K562 (cell line): ENCODE measurements around the gene CNTN5. TPM values are rescaled to one million over a fixed set of nuclear protein-coding genes. Genes with fewer than 3 reads are reported as not detected.

ENCODE experiments used
- ATAC-seq: fragments of 200-7000 bp; cut with Tn5 transposase; 3 replicates; pipeline ENCODE4 v1.9.1; 2020; ENCODE audit warnings: moderate library complexity
- Bru-seq: library from RNA; stranded (reverse); fragments of 400-500 nt; gene quantifications from one replicate; lab custom pipeline; 2021; lab: Mats Ljungman, UMichigan
- BruChase-seq, 2 experiments: library from RNA; stranded (reverse); fragments of 400-500 nt; gene quantifications; one replicate each; lab custom pipeline; 2021; lab: Mats Ljungman, UMichigan
- BruUV-seq: library from RNA; stranded (reverse); fragments of 400-500 nt; replicated peaks from 2 replicates; lab custom pipeline; 2021; lab: Mats Ljungman, UMichigan
- CTCF ChIA-PET: fragments of 300-600 bp; formaldehyde crosslinking; extraction: SDS; loops from one replicate; lab custom pipeline; 2021; ENCODE audit warnings: low intra/inter-chr PET ratio; lab: Yijun Ruan, JAX
- POLR2A ChIA-PET: fragments of 300-600, 350-650 bp; sonication (Branson Sonifier 250); formaldehyde crosslinking; extraction: SDS; loops from one replicate; lab custom pipeline; 2021; ENCODE audit warnings: antibody characterized with exemption, inconsistent platforms; lab: Yijun Ruan, JAX
- DNase-seq, 4 experiments: peaks; one replicate each; pipeline versions ENCODE4 v3.0.0 to v3.0.0-alpha.2; 2011 to 2018; ENCODE audit warnings: low spot score in 3 of 4, mixed read lengths in 3 of 4; ENCODE audit errors: extremely low read depth in 1 of 4
- FAIRE-seq: peaks from 2 replicates; lab custom pipeline; 2011; peaks lifted over from hg19 to GRCh38; lab: Jason Lieb, UNC
- H2AFZ ChIP-seq: 2 replicates; pipeline ENCODE4 v1.6.0; 2011; ENCODE audit warnings: low read depth, low read length, control low read depth, inconsistent platforms
- H3K27ac ChIP-seq: fragments of 200-600 bp; 3 replicates; pipeline ENCODE4 v1.8.0; 2011; ENCODE audit warnings: low read depth, mild to moderate bottlenecking, control low read depth, inconsistent platforms, low read length, moderate library complexity, mixed read lengths; ENCODE audit errors: extremely low read depth
- H3K27me3 ChIP-seq, 2 experiments: fragments of 300-600 bp in 1 of 2; 2 replicates in 1 of 2; 3 replicates in 1 of 2; pipeline versions ENCODE4 v1.6.0 to v1.8.0; 2011; ENCODE audit warnings: inconsistent platforms in 2 of 2, low read length in 2 of 2, mild to moderate bottlenecking in 1 of 2, mixed read lengths in 1 of 2, moderate library complexity in 1 of 2; ENCODE audit not compliant: control insufficient read depth in 2 of 2, insufficient read depth in 2 of 2
- H3K36me3 ChIP-seq: fragments of 300-600 bp; 3 replicates; pipeline ENCODE4 v1.8.0; 2011; ENCODE audit warnings: mild to moderate bottlenecking, low read length, inconsistent platforms; ENCODE audit not compliant: control insufficient read depth, insufficient read depth
- H3K4me1 ChIP-seq, 2 experiments: fragments of 200-600 bp in 1 of 2; replicated peaks in 1 of 2; 2 replicates in 1 of 2; 3 replicates in 1 of 2; pipeline versions ENCODE4 v1.5.1 to v1.8.0; 2011; ENCODE audit warnings: inconsistent platforms in 2 of 2, low read length in 2 of 2, mild to moderate bottlenecking in 1 of 2, mixed read lengths in 1 of 2, moderate library complexity in 1 of 2; ENCODE audit not compliant: control insufficient read depth in 2 of 2, insufficient read depth in 2 of 2
- H3K4me2 ChIP-seq: 2 replicates; pipeline ENCODE4 v1.6.1; 2011; ENCODE audit warnings: low read length, control low read depth, inconsistent platforms, mixed read lengths; ENCODE audit not compliant: insufficient read depth
- H3K4me3 ChIP-seq: fragments of 200-600 bp; sonication (generic), shearing (Covaris generic); 2 replicates; pipeline ENCODE4 v1.5.1; 2016; ENCODE audit warnings: control low read depth, inconsistent platforms
- H3K79me2 ChIP-seq: fragments of 200-600 bp; 3 replicates; pipeline ENCODE4 v1.8.0; 2011; ENCODE audit warnings: low read length, inconsistent platforms; ENCODE audit not compliant: control insufficient read depth, insufficient read depth
- H3K9ac ChIP-seq, 2 experiments: 2 replicates each; pipeline versions ENCODE4 v1.6.0 to v1.6.1; 2011; ENCODE audit warnings: low read depth in 2 of 2, low read length in 2 of 2, control low read depth in 1 of 2, inconsistent platforms in 1 of 2, mild to moderate bottlenecking in 1 of 2, mixed read lengths in 1 of 2; ENCODE audit not compliant: insufficient read depth in 1 of 2
- H3K9me1 ChIP-seq: one replicate; pipeline ENCODE4 v1.6.0; 2011; ENCODE audit warnings: inconsistent platforms, mild to moderate bottlenecking, low read length, moderate library complexity; ENCODE audit not compliant: control insufficient read depth, insufficient read depth
- H3K9me3 ChIP-seq: replicated peaks from 2 replicates; pipeline ENCODE4 v1.5.1; 2011; ENCODE audit warnings: low read depth, low read length, inconsistent platforms; ENCODE audit not compliant: control insufficient read depth, insufficient read depth
- H4K20me1 ChIP-seq: replicated peaks from 2 replicates; pipeline ENCODE4 v1.6.1; 2011; ENCODE audit warnings: low read length, inconsistent platforms, mixed read lengths; ENCODE audit not compliant: control insufficient read depth, insufficient read depth
- FIP1L1 ChIP-seq: fragments of 200-400 bp; formaldehyde crosslinking; IDR thresholded peaks from 2 replicates; pipeline ENCODE4 v1.6.1; 2018; ENCODE audit warnings: mild to moderate bottlenecking, low read depth, low read length; ENCODE audit not compliant: poor library complexity, severe bottlenecking
- MAZ ChIP-seq, 2 experiments: fragments of 450-650 bp in 1 of 2; sonication (generic) in 1 of 2; formaldehyde crosslinking; IDR thresholded peaks in 1 of 2; conservative IDR thresholded peaks in 1 of 2; 2 replicates each; pipeline versions ENCODE4 v1.4.0 to v1.5.0; 2020; ENCODE audit warnings: mild to moderate bottlenecking in 1 of 2, missing genetic modification reagents in 1 of 2
- MBD2 ChIP-seq: sonication (generic); IDR thresholded peaks from 2 replicates; pipeline ENCODE4 v1.6.1; 2016; ENCODE audit warnings: low read depth, borderline replicate concordance
- NFIC ChIP-seq: fragments of 450-650 bp; IDR thresholded peaks from 2 replicates; pipeline ENCODE4 v1.6.1; 2017; ENCODE audit warnings: mild to moderate bottlenecking, inconsistent platforms
- NFYB ChIP-seq: IDR thresholded peaks from 2 replicates; pipeline ENCODE4 v1.6.1; 2011; ENCODE audit warnings: mild to moderate bottlenecking, moderate library complexity; ENCODE audit not compliant: insufficient read length; ENCODE audit errors: extremely low read depth
- NONO ChIP-seq, 2 experiments: fragments of 200-400 bp in 1 of 2; fragments of 450-650 bp in 1 of 2; formaldehyde crosslinking in 1 of 2; IDR thresholded peaks; 2 replicates each; pipeline ENCODE4 v1.6.1; 2017; ENCODE audit warnings: low read depth in 2 of 2, mild to moderate bottlenecking in 2 of 2, moderate library complexity in 2 of 2, low read length in 1 of 2
- PHF21A ChIP-seq: fragments of 450-650 bp; IDR thresholded peaks from 2 replicates; pipeline ENCODE4 v1.6.1; 2017; ENCODE audit warnings: low read depth, borderline replicate concordance
- RBBP5 ChIP-seq: fragments of 200-600 bp; sonication (generic); IDR thresholded peaks from 2 replicates; pipeline ENCODE4 v1.6.1; 2012; ENCODE audit warnings: borderline replicate concordance, mild to moderate bottlenecking, low read length, control low read depth, inconsistent platforms; ENCODE audit not compliant: insufficient read depth, poor library complexity, severe bottlenecking
- VEZF1 ChIP-seq: fragments of 200-800 bp; sonication (Bioruptor generic); IDR thresholded peaks from 2 replicates; pipeline ENCODE4 v1.6.1; 2017; ENCODE audit warnings: missing genetic modification characterization, missing compliant biosample characterization
- ZBTB17 ChIP-seq: fragments of 450-650 bp; formaldehyde crosslinking; IDR thresholded peaks from 2 replicates; pipeline ENCODE4 v1.4.0; 2020; ENCODE audit warnings: mild to moderate bottlenecking
- WGBS: fragments of 100-300 bp; shearing (Covaris generic); methylation state at CpG from one replicate; pipeline ENCODE4 v1.1.6; 2016; ENCODE audit warnings: low coverage, mixed read lengths; ENCODE audit not compliant: insufficient coverage; ENCODE audit errors: missing lambda C conversion rate; 5-methylcytosine and 5-hydroxymethylcytosine counted together
- in situ Hi-C: fragments of 300-500 bp; cut with MboI; formaldehyde crosslinking; loops from 4 replicates; pipeline ENCODE4 v1.15.0; 2018; ENCODE audit warnings: inconsistent platforms, mixed read lengths
- intact Hi-C: fragments of 100-400 bp; cut with micrococcal nuclease; formaldehyde crosslinking; loops from 2 replicates; pipeline ENCODE4 v1.14.2; 2022
- long read RNA-seq, 3 experiments: library from polyadenylated mRNA in 2 of 3; library from RNA in 1 of 3; unstranded in 2 of 3; stranded (forward) in 1 of 3; transcript quantifications; one replicate each; pipeline ENCODE4 v2.0.0, GENCODE V29; 2019 to 2022
- polyA minus RNA-seq, 3 experiments: library from RNA; depleted of rRNA, polyadenylated mRNA; stranded (reverse); fragments of >200 nt; gene quantifications; 2 replicates each; pipeline ENCODE4 v1.2.3, GENCODE V29; 2011
- polyA plus RNA-seq, 8 experiments: library from polyadenylated mRNA; depleted of rRNA in 4 of 8; stranded (reverse) in 5 of 8; unstranded in 3 of 8; fragments of >200 nt; fragmentation: Nextera tagmentation in 2 of 8; fragmentation: Illumina TruSeq in 1 of 8; extraction: Ambion mirVana in 2 of 8; extraction: Trizol in 1 of 8; gene quantifications; 2 replicates each; pipeline versions ENCODE4 v1.2.1 to v1.2.3, GENCODE V29; 2011 to 2014; ENCODE audit warnings: inconsistent platforms in 1 of 8, missing spikeins in 1 of 8
- total RNA-seq, 7 experiments: library from RNA; depleted of rRNA in 6 of 7; stranded (reverse); fragments of >200 nt in 6 of 7; fragmentation: Illumina TruSeq in 2 of 7; extraction: Trizol in 2 of 7; gene quantifications; 2 replicates each; pipeline versions ENCODE4 v1.2.1 to v1.2.3, GENCODE V29; 2011 to 2021; ENCODE audit warnings: low replicate concordance in 1 of 7
- TF ChIP-seq, protein P1 (sequence below): fragments of 450-650 bp; IDR thresholded peaks from 2 replicates; pipeline ENCODE4 v1.6.1; 2017; ENCODE audit warnings: mild to moderate bottlenecking, moderate library complexity

Gene CNTN5
- not detected in 2 replicates for total RNA-seq (2011; cell fraction: chromatin; rRNA removed; ENCODE audit: low replicate concordance)
- total RNA-seq (2011; cell fraction: nucleolus; rRNA removed) = not detected in 2 replicates
- total RNA-seq (2011; cell fraction: nucleoplasm; rRNA removed) = not detected in 2 replicates
- total RNA-seq (2014; rRNA removed) (not detected in 2 replicates), total RNA-seq (2014; rRNA removed; fragmentation: Illumina TruSeq; extraction: Trizol) (not detected in 2 replicates), total RNA-seq (2015; rRNA removed; fragmentation: Illumina TruSeq; extraction: Trizol) (not detected in 2 replicates), total RNA-seq (2021) (0.25 TPM in 1 of 2 replicates, not detected in the other), polyA plus RNA-seq (2011; rRNA removed) (0.03 and 0.31 TPM in 2 replicates), polyA plus RNA-seq (2014; fragmentation: Illumina TruSeq; extraction: Trizol) (not detected in 2 replicates), polyA plus RNA-seq (2014; fragmentation: Nextera tagmentation; extraction: Ambion mirVana) (not detected), polyA plus RNA-seq (2014; rRNA removed) (not detected in 2 replicates), polyA minus RNA-seq (2011; rRNA and poly(A)+ RNA removed) (0.21 and 0.42 TPM in 2 replicates), Bru-seq, nascent RNA (percentile 5 among the genes with signal in this experiment), BruChase-seq, experiment 1, labeled RNA remaining after a 2-hour chase (percentile 5 among the genes with signal in this experiment), BruChase-seq, experiment 2, labeled RNA remaining after a 6-hour chase (percentile 7 among the genes with signal in this experiment)
- polyA plus RNA-seq (2011; cell fraction: cytosol; rRNA removed) = 0.28 TPM in 1 of 2 replicates, not detected in the other
- polyA plus RNA-seq (2011; cell fraction: nucleus; rRNA removed) = 0.03 and 0.42 TPM in 2 replicates
- polyA plus RNA-seq (2012) = 0.08 and 0.09 TPM in 2 replicates
- polyA minus RNA-seq (2011; cell fraction: cytosol; rRNA and poly(A)+ RNA removed) = not detected in 2 replicates
- polyA minus RNA-seq (2011; cell fraction: nucleus; rRNA and poly(A)+ RNA removed) = 1.1 TPM in 1 of 2 replicates, not detected in the other
- long read RNA-seq, experiment 1 = 0 reads
- long read RNA-seq, experiment 2 = 0 reads
- long read RNA-seq, experiment 3 = 0 reads

- under 1% methylated on average over 24 of the region's 57 CpGs for WGBS
- in situ Hi-C loops = no loop called here
- Histone ChIP-seq H3K9ac (peak within 1 kb of the TSS in 1 of 2 experiments; percentile 70; a peak in 1 of 4 replicates), H3K4me3 (peak within 1 kb of the TSS; percentile 41), H3K9me1 (no peaks in the 10 kb centered on the region), H3K9me3 (no peaks in the 10 kb centered on the region), H3K79me2 (no peaks in the 10 kb centered on the region), H2AFZ (peak within 1 kb of the TSS; percentile 76), H3K36me3 (no peaks in the 10 kb centered on the region), H4K20me1 (no peaks in the 10 kb centered on the region), H3K4me2 (peak within 1 kb of the TSS; percentile 73), H3K27ac (no peak within 1 kb of the TSS), H3K4me1 (no peaks in the 10 kb centered on the region), H3K27me3 (no peaks in the 10 kb centered on the region)
- ChIA-PET CTCF (interaction anchor here (0.7 kb wide), 1 partner anchor 563 kb away, joined by 4 read pairs; no protein-coding TSS in a partner anchor), POLR2A (no interaction called here)
- no TSS peak for BruUV-seq
- ATAC-seq (peak; percentile 91), DNase-seq (peak; percentile 6 to 61 (median 16)), FAIRE-seq (no peak)
- intact Hi-C loops = no loop called here
- TF ChIP-seq PHF21A (no peak), NFIC (no peak), NONO (IDR thresholded peaks at IDR 0.05; ENCODE audit: low read depth in 2 of 2, low read length in 1 of 2) (no peak), MAZ (CRISPR knock-in tag; conservative IDR thresholded peaks at IDR 0.05 in 1 of 2, IDR thresholded peaks at IDR 0.05 in 1 of 2) (peak in 1 of 2 experiments; percentile 45; a peak in 2 of 4 replicates), FIP1L1 (no peak), RBBP5 (no peak), ZBTB17 (no peak), NFYB (peak; percentile 10), VEZF1 (peak; percentile 47; the same call in 1 of the 2 replicates), MBD2 (no peak)
- TF ChIP-seq, protein P1, sequence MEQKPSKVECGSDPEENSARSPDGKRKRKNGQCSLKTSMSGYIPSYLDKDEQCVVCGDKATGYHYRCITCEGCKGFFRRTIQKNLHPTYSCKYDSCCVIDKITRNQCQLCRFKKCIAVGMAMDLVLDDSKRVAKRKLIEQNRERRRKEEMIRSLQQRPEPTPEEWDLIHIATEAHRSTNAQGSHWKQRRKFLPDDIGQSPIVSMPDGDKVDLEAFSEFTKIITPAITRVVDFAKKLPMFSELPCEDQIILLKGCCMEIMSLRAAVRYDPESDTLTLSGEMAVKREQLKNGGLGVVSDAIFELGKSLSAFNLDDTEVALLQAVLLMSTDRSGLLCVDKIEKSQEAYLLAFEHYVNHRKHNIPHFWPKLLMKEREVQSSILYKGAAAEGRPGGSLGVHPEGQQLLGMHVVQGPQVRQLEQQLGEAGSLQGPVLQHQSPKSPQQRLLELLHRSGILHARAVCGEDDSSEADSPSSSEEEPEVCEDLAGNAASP = no peak
Observed at GRCh38 chr11:99020352-99021225, at the start of gene CNTN5. CNTN5 (plus strand) TSS chr11:99020949.
